HG03103 (cell line): ENCODE results near the gene TOP1.
"Not testable (repeated sequence)": the region's sequence is repeated elsewhere in the genome, so short reads cannot be mapped to it uniquely, and the experiment has no call there.

Experiments
- ATAC-seq: cut with Tn5 transposase; IDR thresholded peaks from one replicate; pipeline ENCODE4 v1.9.1; 2021; ENCODE audit warnings: low read depth; ENCODE audit not compliant: unreplicated experiment

The TOP1 gene

DNA sequence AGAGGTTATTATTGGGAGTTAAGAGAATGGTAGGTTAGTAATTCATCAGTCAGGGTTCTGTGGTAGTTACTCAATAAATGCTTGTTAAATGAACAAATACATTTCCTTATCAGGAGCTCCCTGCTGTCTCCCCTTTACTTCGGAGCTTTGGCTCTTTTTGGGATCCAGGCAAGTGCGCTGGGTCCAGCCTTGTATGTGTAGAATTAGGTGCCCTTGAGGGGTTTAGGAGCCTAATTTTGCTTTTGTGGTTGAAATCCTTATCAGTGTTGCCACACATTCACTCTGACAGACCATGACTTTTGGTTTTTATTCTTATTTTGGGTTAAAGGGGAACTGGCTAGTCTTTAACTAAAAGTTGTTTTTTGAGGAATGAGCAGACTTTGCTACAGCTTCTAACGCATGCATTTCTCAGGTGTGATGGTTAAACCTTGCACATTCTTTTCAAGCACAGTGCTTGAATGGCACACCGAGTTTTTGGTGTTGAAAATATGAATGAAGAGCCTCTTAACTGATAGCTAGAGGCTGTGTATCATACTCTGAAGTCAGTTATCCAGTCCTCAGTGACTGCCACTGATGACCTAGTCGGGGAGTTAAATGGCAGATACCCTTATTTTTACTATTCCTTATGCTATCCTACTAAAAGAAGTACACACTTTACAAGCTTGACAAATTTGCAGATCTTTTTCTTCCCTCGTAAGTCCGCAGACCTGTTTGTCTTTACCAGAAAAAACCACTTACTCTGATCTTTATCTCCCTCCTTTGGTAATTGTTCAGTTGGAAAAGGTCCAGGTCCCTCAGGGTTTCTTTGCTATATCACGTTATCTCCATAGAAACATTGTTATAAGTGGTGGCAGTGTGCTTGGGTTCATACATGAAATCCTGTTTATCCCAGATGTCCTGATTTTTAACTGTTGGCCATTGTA, 58.0 kb downstream of the TOP1 start:
- no peak for ATAC-seq

DNA sequence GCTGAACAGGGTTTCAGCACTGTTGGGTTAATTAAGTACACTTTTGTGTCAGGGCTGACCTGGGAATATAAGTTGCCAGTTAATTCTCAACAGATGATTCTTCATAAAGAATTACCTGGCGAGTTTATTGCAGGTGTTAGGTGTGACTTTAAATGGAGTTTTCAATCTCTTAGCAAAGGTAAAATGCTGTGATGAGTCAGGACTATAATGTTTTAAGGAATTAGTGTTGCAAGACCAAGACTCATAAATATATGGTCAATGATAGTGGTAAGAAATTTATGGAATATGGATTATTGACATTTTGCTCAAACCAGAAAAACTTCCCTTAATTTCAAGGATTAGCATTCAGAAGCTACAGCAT, 58.7 kb downstream of the TOP1 start:
- ATAC-seq = no peak

DNA sequence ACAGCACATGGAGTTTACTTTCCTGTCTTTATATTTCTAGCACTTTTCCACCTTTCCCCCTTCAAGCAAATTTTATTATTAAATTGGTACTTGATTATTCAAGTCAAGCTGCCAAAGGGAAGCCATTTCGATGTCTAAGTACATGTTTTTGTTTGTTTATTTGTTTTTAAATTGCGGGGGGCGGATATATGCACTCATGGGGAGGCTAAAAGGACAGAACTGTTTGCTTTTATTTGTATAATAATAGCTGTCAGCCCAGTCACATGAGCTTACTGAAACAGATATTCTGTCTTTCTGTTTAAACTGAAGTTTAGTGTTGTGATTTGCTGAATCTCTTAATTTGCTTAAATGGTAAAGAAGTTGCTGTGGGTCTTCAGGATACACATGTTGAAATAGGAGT, 59.2 kb downstream of the TOP1 start:
- ATAC-seq = no peak

DNA sequence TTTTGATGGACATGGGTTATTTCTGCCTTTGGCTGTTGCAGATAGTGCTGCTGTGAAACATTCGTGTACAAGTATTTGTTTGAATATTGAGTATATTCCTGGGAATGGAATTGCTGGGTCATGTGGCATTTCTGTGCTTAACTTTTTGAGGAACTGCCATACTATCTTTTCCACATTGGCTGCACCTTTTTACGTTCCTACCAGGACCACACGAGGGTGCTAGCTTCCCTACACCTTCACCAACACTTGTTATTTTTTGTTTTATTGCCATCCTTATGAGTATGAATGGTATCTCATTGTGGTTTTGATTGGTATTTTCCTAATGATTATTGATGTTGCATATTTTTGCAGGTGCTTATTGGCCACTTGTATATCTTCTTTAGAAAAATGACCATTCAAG, 60.9 kb downstream of the TOP1 start:
- no peak for ATAC-seq

DNA sequence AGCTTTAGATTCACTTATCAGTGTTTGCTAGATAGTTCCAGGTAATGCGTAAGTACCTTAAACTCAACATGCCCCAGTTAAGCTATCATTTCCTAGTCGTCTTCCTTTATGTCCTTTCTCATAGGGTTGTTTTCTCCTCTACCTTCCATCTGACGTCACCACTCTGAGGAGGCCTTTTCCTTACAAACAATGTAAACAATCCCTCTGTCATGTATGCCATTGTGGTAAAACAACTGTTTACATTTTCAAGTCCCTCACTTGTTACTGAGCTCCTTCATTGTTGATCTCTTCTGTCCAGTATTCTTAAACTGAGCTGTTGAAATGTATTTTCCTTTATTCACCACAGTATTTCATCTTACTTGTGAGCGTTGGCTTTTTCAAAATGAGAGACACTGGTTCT, 63.3 kb downstream of the TOP1 start:
- ATAC-seq = no peak

DNA sequence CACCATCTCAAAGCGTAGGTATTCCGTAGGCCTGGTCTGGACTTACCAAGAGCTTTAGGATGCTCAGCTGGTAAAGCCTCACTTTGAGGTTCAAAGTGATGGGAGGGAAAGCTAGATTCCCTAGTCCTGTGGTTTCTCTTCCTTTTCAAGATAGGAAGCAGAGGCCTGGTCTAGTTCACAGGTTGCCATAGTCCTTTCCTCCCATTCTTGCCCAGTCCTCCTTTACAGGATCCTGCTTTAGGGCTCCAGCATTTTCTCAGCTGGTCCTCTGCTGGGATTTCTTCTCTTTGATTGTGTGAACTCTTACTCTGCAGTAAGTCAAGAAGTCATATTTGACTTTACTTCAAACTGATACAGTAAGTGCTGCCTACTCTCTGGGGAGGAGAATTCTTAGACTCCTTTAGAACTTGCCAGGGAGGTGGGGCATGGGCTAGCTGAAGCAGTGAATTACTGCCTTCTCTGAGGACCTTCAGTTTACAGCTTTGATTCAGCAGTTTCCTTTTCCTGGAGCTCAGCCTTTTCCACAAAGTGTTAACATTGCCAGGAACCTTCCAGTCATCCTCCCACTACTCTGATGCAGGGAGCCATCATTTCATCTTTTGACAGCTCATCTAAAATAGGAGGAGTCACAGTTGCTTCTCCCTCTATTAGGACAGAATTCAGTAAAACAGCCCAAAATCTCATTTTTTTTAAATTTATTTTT, 65.9 kb downstream of the TOP1 start:
- no peak for ATAC-seq

DNA sequence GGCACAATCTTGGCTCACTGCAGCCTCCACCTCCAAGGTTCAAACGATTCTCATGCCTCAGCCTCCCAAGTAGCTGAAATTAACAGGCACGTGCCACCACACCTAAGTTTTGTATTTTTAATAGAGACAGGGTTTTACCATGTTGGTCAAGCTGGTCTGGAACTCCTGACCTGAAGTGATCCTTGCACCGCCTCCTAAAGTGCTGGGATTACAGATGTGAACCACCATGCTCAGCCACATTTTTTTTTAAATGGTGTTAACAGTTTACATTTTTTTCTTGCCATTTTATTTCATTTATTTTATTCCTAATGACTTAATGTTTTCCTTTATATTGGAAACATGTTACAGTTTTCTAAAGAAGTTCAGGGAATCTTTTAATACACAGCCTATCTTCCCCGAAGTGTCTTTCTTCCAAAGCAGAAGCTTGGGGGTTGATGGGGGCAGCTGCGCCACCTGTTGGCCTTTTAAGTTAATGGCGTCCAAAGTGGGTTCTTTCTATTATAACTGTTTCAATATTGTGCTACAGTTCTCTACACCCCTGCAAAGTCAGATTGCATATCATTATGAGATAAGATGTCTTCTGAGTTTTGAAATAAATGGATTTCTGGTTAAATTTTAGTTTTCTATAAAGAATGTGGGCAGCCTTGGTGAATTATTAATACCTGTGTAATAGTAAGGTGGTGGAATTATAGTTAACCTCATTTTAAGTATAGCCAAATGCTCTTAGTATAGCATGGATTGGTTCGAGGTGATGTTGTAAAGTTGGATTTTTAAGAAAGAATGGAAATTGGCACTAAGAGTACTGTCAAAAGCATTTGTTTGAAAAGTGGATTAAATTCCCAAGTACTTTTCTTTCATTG, 66.7 kb downstream of the TOP1 start:
- ATAC-seq = no peak

DNA sequence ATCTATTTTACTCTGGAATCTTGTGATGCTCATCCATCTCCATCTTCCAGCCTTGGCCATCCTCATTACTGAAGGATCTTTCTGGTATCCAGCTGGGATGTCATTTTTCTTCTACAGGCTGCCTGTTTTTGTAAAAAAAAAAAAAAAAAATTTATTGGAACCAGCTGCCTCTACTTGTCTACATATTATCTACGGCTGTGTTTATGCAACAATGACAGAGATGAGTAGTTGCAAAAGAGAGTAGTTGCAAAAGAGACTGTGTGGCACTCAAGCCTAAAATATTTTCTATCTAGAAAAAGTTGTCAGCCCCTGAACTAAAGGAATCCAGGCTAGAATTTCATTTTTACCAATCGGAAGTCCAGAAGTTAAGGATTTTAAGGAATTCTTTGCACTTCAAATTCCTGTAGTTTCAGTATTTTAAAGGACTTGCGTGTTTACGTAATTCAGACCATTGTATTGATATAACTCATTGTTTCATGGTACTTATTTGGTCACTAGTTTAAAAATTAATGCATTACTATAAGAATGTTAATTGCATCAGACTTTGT, 70.2 kb downstream of the TOP1 start:
- no peak for ATAC-seq

DNA sequence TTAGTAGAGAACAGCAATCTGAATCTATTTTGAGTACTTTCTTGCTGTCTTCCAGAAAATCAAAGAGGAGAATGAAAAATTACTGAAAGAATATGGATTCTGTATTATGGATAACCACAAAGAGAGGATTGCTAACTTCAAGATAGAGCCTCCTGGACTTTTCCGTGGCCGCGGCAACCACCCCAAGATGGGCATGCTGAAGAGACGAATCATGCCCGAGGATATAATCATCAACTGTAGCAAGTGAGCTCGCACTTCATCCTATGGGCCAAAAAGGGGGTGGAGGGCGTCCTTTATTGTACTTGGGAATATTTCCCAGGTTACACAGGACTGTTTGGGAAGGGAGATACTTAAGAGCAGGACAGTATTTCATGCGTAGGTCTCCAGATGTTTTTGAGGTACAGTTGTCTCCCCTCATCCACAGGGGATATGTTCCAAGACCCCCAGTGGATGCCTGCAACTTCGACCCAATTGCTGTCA, 71.4 kb downstream of the TOP1 start:
- no peak for ATAC-seq

DNA sequence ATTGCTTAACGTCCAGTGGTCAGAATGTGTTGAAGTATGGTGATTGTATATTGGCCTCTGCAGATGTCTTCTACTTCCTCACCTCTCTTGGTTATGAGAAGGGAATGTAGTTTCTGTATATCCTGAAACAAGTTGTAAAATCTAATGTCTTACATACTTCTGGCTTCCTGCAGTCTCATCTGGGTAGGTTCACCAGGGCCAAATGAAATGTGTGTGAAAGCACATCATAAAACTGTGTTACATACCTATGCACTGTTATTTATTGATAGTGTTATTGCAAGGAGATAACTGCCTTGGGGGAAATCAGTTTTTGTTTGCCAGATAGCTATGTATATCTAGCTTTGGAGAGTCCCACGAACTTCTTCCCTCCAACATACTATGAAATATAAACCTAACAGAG, 73.0 kb downstream of the TOP1 start:
- no peak for ATAC-seq

DNA sequence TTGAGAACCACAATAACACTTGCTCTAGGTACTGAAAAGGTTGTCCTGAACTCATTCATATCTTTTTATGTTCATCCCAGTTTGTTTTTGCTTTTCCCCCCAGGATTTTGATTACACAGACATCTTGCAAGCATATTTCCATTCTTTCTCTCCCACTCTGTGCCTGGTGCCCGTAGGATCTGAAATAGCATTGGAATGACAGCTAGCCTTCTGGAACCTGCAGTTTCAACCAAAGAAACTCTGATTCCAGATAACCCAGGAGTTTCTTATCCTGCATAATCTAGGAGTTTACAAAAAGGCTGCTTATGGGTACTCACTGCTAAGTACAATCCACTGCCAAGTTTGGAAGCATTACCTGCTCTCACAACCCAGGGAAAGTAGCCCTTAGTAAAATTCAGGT, 79.9 kb downstream of the TOP1 start:
- ATAC-seq = no peak

DNA sequence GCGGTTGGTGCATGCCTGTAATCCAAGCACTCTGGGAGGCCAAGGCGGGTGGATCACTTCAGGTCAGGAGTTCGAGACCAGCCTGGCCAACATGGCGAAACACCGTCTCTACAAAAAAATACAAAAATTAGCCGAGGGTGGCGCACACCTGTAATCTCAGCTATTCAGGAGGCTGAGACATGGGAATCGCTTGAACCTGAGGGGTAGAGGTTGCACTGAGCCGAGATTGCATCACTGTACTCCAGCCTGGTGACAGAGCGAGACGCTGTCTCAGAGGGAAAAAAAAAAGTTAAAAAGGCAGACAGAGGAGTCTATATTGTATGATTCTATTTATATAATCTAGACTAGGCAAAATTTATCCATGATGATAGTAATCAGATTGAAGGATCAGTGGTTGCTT, 81.4 kb downstream of the TOP1 start:
- no peak for ATAC-seq

DNA sequence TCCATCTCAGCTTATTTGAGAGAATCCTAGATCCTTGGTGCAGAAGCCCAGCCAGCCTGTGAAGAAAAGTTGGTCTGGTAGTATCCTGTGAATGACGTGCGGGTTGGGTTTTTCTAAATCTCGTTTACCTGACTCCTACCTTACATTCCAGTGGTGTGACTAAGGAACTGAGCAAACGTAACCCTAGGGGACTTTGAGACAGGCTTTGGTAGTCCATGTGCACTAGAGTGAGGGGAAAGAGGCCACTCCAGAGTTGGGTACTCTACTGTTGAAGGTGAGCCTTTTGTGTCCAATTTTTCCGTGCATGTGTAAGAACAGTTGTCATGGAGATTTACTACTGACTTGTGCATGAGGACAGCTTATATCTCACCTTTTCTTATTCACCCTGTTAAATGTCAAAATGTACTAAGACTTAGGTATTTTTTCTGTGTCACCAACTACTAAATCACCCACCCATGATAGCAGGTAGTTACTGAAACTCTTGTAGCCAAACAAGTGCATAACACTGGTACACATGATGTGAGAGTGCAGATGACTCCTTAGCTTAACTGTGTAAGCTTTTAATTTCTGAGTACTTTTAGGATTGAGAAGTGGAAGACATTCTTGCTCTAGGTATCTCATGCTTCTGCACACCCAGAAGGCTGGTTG, 82.4 kb downstream of the TOP1 start:
- ATAC-seq = no peak

DNA sequence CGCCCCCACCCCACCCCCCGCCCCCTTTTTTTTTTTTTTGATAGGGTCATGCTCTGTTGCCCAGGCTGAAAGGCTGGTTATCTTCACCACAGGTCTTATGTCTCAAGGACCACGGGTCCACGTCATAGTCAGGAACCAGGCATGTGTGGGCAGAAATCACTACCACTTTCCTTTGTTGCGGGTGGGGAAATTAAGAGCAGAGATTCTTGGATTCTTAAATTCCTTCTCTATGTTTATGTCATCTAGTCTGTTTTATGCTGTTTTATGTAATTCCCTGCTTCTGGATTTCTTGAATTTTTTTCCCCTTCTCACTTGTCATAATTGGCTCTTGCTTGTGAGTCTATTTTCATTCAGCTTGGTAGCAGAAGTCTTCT, 82.9 kb downstream of the TOP1 start:
- ATAC-seq = no peak

DNA sequence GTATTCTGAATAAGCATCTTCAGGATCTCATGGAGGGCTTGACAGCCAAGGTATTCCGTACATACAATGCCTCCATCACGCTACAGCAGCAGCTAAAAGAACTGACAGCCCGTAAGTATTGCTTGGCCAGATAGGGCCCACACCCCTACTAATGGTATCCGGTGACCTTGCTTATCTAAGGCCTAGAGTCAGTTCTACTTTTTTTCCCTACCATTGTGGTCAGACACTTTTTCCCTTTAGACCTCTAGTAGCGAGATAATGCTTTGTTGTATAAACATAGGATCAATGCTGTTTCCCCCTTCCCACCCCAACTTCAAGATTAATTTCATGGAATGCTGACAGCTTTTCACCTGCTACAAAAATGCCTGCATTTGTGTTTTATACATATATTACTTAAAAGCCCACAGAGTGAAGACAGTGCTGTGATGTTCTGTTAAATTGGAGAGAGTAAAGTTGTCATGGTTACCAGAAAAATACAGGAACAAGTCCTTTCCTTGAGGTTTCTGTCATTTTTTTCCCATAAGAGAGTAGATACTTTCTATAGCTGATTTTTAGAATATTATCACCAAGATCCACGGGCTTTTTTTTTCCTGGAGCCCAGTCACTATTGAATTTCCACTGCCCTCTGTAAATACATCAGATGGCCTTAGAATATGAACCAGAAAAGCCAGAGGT, 87.8 kb downstream of the TOP1 start:
- no peak for ATAC-seq

DNA sequence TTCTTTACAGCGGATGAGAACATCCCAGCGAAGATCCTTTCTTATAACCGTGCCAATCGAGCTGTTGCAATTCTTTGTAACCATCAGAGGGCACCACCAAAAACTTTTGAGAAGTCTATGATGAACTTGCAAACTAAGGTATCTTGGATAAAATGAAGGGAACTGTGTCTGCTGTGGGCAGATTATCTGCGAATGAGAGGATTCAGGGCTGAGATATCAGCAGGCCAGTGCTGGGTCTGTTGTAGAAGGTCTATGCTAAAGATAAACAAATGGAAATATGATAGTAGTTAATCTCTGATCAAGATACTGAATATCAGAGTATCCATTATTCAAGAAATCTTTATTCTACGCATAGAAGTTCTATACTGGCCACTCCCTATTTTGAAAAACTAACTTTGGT, 89.5 kb downstream of the TOP1 start:
- not testable (repeated sequence) for ATAC-seq

DNA sequence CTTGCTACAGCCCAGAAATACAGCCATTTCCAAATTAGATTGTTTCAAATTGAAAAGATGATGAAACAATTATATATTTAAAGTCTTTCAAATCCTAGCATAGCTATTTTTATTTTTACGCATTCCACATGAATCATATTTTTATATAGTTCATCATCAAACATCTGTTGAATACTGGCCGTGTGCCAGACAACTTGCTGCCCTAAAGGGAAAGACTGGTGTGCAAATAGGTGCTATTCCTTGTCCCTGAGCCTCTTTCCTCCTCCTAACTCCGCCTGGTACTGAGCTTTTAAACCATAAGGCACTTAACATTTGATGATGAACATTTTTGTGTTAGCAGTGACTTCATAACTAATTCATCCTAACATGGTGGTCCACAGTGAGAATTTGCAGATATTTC, 90.0 kb downstream of the TOP1 start:
- no peak for ATAC-seq

DNA sequence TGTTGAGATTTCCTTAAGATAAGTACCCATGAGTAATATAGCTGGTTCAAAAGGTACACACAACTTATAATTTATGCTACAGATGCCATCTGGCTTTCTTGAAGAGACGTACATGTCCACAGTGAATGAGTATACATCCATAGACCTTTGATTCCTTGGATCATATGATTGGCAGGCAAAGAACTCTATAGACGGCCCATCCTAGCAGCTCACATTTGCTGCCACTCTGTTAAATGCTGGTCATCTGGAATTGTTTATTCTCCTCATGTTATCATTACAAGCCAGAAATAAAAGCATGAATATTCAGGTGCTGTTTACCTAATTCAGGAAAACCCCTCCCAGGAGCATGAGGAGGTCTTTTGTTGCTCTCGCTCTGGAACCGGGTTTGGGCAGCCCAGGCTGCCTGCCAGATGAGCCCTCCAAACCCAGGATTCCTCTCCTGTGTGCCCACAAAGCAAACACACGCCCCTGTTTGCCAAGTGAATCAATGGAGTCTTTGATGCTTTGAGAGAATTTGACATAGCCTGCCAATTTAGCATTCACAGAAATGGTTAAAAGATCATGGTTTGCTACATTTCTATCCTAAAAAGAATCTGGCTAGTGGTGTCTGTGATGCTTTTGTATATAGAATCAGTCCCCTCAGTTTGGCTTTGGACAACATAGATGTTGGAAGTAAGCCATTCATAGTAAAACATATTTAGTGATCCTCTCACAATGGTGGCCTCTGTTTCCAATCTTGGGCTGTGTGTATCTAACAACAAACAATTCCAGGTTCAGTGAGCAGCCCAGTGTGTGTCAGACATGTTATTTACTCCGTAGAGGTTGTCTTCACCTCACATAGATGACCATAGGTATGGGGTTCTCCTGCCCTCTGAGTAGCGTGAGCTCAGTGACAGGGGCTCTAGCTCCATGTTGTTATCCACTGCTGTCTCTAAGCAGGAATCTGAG, 91.3 kb downstream of the TOP1 start:
- ATAC-seq = no peak

DNA sequence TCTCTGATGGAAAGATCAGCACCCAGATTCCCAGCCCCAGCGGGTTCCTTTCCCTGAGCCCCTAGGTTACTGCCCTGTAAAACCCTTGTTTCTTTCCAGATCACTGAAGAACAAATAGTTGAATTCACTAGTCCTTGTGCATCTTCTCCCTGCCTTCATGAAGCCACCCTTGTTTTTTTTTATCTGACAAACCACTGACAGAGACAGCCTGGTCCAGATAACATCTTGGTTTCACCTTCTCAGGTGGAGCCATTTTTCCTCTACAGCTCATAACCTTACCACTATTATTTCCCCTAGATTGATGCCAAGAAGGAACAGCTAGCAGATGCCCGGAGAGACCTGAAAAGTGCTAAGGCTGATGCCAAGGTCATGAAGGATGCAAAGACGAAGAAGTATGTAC, 92.8 kb downstream of the TOP1 start:
- no peak for ATAC-seq
